ENCODE data around the gene LRPPRC. TPM values are rescaled to one million over a fixed set of nuclear protein-coding genes. Genes with fewer than 3 reads are reported as not detected.

Gene LRPPRC
- total RNA-seq, 2 donors from 2014 or later = 45.9 to 53.1 TPM

DNA sequence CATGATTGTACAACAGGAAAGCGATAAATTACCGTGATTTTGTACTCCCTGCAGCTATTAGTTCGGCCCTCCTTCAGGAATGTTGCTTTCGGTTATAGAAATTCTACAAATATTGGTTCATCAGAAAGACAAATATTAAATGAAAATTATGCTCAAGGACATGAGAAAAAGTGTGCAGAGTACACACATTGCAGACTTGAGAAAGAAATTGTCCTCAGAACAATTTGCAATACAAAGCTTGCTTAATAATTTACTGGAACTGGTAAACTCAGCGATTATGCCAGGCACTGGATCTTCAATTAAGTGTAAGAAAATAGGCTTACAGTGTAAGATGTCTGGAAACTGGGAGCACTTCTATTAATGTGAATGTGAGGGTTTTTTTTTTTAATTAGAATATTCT, 111.1 kb downstream of the LRPPRC start:
- intact Hi-C loops (cut with DNase I) = no loop called here

DNA sequence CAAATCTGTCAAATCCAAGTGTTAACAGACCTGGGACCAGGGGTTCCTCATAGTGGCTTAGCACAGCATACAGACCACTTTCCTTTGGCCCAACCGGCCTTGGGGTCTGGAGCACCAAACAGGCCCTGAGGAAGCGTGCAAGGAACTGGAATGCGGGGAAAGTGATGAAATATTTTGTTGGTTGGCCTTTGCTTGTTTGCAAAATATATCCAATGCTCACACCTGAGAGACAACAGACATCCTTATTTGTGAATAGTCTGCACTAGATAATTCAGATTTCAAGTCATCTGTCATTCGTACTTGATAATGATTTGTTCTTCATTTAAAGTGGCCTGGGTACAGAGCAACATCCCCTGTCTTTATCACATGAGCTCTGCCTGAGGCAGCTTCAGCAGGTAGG, 113.5 kb downstream of the LRPPRC start:
- no peak for DNase-seq (ENCODE audit: low spot score)
- intact Hi-C loops (cut with DNase I) = no loop called here

More for the DNA sequence above, 111.1 kb downstream of the LRPPRC start:
- no peak for DNase-seq (ENCODE audit: low spot score)

DNA sequence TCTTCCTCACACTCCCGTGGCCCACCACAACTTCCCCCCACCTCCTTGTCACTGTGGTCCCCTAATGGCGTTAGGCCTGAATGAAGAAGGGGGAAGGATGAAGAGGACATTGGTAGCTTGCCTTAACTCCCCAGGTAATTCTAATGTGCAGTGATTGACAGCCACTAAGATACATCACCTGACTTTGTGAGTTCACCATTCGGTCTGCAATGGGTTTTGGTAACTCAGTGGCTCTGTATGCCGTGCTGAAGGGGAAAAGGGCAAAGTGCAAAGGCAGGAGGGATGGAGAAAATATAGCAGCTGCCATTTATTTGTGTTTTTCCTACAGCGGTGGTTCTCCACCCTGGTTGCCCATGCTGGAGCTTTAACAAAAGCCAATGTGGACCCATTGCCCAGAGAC, 114.8 kb downstream of the LRPPRC start:
- intact Hi-C loops (cut with DNase I) = no loop called here
- DNase-seq (ENCODE audit: low spot score) = no peak

DNA sequence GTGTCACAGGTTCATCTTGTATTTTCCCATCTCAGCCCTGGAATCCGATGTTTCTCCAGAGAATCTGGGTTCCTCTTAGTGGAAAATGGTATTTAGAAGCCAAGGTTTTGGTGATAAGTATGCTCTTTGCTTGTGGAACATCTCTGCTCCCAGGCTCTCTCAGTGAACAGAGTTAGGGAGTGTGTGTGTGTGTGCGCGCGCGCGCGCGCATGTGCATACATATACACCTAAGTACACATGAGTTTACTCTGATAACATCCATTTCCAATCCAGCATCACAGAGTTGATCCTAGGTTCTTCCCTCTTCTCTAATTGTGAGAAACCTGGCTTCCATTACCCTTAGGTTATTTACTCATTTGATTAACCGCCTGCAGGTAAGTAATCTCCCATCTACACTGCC, 115.3 kb downstream of the LRPPRC start:
- no peak for DNase-seq (ENCODE audit: low spot score)
- intact Hi-C loops (cut with DNase I) = no loop called here

DNA sequence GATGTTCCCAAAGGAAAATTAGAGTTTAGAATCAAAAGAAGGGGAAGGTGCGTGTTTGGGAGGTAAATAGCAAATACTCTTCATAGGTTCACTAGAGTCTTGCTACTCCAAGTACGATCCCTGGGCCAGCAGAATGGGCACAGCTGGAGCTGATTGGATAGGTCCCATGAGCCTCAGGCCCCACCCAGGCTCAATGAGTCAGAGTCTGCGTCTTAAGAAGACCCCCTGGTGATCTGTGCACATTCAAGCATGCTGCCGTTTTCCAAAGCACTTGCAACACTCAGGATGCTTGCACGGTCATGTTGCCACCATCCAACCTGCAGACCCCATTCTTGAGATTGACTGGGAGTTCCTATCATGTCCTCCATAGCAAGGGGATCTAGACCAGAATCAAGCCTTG, 116.5 kb downstream of the LRPPRC start:
- no peak for DNase-seq (ENCODE audit: low spot score)
- intact Hi-C loops (cut with DNase I) = no loop called here

DNA sequence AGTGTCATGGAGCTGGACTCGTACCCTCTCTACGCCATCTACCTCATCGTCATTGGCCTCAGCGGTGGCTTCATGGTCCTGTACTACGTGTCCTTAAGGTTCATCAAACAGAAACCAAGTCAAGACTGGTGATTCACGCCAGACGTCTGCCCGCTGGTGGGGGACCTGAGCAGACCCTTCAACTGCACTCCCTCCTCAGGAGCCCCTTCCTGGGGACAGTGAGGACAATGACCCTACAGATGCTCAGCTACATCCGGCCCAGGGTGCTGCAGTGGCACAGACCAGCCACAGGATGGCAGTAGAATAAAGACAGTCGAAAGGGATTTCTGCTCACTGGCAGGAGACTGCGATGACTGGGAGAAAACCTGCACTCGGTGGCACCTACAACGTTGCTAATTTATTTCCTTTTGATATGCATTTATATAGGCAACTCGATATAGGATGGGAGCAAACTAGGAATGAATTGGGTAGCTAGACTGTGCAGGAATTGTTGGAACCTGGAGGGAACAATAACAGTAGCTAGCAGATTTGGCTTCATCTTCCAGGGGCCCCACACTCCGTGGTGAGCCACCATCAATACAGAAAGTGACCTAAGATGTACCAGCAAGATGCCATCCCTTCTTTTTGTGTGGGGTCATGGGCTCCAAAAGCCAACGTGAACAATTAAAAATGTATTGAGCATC, 117.9 kb downstream of the LRPPRC start:
- intact Hi-C loops (cut with DNase I) = no loop called here
- DNase-seq (ENCODE audit: low spot score) = peak; percentile 83

DNA sequence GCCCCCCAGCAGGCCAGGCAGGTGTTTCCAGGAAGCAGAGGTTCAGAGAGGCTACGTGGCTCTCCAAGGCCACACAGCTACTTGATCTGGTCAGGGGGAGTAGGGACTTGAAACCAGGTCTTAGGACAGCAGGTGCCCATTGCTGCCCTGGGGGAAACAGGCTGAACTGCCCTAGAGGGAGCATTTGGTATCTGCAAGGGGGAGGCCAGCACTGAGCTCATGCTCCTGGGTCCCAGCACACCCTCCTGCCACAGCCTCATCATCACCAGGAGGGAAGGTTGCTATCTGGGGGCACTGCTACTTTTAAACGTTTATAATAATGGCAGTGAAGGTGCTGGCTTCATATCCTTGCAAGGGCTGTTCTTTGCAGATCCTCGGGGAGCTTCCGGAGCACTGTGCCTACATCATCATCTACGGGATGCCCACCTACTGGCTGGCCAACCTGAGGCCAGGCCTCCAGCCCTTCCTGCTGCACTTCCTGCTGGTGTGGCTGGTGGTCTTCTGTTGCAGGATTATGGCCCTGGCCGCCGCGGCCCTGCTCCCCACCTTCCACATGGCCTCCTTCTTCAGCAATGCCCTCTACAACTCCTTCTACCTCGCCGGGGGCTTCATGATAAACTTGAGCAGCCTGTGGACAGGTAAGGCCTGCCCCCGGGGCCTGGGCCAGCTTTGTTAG, 120.9 kb downstream of the LRPPRC start:
- intact Hi-C loops (cut with DNase I) = no loop called here
- DNase-seq (ENCODE audit: low spot score) = peak; percentile 76

DNA sequence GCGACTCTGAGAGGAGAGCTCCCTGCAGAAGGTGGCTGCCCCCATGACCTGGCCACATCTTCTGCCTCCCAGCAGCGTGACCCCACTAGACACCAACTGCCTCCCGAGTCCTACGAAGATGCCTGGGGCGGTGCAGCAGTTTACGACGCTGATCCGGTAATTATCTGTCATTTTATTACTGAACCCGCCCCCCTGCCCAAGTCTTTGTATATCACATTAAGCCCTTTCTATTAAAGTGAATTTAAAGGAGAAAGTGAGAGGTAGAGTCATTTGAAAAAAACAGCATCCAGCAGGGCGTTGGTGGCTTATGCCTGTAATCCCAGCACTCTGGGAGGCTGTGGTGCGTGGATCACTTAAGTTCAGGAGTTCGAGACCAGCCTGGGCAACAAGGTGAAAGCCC, 123.6 kb downstream of the LRPPRC start:
- intact Hi-C loops (cut with DNase I) = no loop called here
- no peak for DNase-seq (ENCODE audit: low spot score)

DNA sequence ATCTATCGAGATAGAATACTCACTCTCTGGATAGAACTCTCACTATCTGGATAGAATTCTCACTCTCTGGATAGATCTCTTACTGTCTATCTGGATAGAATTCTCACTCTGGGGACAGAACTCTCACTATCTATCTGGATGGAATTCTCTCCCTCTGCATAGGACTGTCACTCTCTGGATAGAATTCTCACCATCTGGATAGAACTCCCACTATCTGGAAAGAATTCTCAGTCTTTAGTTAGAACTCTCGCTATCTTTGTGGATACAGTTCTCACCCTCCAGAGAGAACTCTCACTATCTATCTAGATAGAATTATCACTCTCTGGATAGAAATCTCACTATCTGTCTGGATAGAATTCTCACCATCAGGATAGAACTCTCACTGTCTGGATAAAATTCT, 140.5 kb downstream of the LRPPRC start:
- intact Hi-C loops (cut with DNase I) = no loop called here
- DNase-seq (ENCODE audit: low spot score) = no peak

DNA sequence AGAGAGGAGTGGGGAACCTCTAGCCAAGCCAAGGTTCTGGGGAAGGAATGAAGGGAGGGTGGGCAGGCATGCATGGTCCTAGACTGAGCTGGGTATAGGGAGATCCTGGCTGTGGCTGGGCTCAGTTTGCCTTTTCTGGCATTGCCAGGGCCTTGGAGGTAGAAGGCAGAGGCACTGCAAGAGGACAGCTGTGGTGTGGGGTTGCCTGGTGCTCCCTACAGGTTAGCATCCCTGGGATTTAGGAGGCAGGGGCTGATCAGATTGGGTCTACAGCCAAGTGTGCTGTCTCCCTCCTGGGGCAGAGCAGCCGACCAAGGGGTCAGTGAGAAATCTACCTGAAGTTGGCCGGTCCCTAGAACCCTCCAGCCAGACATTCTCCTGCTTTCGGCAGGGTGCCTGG, 141.1 kb downstream of the LRPPRC start:
- intact Hi-C loops (cut with DNase I) = no loop called here

DNA sequence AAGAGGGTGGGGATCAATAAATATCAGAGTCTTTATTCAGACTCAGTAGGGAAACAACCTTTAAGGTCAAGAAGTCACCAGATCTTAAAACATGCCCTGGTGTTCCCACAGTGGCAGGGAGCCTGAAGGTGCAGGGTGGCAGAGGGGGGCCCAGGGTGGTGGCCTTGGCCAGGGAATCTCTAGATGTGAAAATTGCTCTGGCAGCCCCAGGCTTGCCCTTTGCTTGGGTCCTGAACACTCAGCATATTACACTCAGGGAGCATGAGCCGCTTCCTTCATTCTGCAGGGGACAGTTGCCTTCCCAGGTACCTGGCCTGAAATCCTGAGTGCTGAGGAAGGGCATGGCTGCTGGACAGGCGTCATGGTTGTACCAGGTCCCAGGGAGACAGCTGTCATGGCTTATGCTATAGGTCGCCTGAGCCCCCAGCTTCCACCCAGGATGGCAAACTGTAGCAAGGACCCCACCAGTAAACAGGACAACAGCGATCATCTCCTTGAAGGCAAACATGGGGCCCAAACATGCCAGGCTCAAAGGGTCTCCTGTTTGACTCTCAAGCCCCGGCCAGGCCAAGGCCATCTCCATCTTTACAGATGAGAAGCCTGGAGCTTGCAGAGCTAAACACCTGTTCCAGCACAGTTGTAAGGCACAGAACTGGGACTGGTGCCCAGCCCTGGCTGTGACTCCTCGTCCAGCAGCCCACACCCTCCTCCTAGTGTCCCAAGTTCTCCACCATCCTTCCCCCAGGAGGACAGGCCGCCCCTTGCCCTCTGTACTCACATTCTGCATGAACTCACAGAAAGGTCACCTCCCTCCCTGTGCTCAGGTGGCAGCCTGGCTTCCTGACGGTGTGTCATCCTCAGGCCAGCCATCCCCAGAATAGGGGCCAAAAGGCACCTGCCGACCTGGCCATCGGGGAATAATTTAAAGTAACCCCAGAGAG, 142.4 kb downstream of the LRPPRC start:
- intact Hi-C loops (cut with DNase I) = no loop called here
- DNase-seq (ENCODE audit: low spot score) = no peak

More for the DNA sequence above, 141.1 kb downstream of the LRPPRC start:
- no peak for DNase-seq (ENCODE audit: low spot score)

DNA sequence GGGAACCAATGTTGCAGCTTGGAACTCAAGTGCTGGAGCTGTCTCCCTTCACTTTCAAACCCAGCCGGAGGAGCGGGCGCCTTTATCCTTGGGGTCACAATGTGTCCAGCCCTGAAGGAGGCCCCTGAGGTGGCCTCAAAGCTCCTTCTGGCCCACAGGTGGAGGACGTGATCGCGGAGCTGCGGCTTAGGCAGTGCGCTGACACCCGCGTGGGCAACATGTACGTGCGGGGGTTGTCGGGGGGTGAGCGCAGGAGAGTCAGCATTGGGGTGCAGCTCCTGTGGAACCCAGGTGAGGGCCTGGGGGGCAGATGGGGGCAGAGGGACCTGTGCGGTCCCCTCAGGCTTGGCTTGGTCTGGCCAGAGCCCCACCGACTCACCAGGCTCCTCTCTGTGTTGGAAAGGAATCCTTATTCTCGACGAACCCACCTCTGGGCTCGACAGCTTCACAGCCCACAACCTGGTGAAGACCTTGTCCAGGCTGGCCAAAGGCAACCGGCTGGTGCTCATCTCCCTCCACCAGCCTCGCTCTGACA, 143.5 kb downstream of the LRPPRC start:
- intact Hi-C loops (cut with DNase I) = no loop called here
- DNase-seq (ENCODE audit: low spot score) = no peak

DNA sequence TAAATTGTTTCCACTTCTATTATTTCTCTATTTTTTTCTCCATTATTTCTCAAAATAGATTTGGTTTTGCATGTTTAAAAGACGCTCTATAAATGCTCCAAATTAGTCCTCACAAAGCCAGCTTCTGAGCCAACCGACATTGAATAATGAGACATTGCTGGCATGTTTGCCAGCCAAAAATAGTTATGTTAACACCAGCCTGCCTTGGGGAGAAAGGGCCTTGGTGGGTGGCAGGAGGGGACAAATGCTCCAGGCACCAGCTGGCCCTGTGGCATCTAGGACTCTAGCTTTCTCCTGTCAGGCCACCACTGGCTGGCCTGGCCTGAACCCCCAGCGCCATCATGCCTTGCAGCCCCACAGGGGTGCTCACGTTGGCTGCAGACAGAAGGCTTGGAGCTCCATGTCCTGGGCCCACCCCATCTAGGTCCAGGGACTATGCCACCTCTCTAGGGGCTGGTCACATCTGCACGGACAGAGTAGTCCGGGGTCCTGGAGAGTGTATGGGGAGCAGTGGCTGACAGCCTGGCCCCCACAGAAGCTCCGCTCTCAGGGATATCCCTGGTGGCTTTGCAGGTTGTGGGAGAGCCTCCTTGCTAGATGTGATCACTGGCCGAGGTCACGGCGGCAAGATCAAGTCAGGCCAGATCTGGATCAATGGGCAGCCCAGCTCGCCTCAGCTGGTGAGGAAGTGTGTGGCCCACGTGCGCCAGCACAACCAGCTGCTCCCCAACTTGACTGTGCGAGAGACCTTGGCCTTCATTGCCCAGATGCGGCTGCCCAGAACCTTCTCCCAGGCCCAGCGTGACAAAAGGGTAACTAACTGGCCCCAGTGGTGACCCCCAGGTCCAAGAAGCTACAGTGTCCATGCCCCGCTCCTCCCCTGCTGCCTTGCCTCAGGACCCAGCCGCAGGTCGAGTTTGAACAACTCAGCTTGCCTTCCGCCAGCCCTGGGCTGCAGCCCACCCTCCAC, 144.5 kb downstream of the LRPPRC start:
- intact Hi-C loops (cut with DNase I) = no loop called here
- DNase-seq (ENCODE audit: low spot score) = no peak

DNA sequence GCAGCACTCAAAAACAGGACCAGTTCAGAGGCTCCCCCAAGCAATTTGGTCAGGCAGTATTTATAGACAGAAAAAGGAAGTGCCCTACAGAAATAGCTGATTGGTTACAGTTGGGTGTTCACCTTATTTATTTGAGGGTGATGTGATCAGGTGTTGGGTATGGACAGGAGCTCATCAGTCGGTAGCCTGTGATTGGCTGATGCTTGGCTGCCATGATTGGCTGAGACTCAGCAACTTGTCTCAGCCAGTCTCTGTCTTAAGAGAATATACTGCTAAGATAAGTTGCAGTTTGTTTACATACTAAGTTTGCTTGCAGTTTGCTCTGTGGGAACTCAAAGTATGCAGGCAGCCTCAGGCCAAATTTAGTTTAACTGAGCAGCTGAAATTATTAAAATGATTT, 147.6 kb downstream of the LRPPRC start:
- intact Hi-C loops (cut with DNase I) = no loop called here
- no peak for DNase-seq (ENCODE audit: low spot score)

DNA sequence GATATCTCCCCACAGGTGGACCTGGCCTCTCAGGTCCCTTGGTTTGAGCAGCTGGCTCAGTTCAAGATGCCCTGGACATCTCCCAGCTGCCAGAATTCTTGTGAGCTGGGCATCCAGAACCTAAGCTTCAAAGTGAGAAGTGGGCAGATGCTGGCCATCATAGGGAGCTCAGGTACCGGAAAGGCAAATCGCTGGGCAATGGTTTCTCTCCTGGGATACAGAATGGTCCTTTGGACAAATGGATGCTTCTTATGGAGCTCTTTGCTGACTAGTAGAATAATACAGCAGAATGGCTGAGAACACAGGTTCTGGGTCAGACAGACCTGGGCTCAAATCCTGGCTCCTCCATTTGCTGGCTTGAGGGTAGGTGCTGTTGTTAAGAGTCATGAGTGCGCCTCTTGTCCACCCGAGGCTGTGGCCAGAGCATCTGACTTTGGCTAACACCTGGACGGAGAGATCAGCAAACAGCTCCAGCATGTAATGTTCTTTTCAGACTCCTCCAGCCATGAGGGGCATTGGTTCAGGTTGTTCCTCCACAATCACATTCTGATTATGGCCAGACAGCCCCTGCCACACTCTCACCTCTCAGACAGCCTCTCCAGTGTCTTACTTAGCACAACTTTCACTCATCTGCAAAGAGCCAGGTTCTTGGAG, 149.5 kb downstream of the LRPPRC start:
- no peak for DNase-seq (ENCODE audit: low spot score)
- intact Hi-C loops (cut with DNase I) = no loop called here

DNA sequence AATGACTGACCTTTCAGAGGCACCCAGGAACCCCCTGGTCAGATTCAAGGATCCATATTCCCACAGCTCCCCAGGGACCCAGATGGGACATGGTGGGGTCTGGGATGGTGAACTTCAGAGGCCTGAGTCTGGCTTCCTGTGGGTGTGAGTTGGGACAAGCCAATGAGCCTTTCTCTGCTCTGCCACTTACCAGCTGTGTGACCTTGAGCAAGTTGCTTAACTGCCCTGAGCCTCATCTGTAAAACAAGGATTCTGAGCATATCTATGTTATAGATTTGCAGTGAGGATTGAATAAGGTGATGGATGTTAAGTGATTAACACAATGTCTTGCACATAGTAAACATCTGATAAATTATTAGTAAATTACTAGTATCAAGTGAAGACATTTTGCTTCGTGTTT, 150.6 kb downstream of the LRPPRC start:
- intact Hi-C loops (cut with DNase I) = no loop called here
- DNase-seq (ENCODE audit: low spot score) = no peak

DNA sequence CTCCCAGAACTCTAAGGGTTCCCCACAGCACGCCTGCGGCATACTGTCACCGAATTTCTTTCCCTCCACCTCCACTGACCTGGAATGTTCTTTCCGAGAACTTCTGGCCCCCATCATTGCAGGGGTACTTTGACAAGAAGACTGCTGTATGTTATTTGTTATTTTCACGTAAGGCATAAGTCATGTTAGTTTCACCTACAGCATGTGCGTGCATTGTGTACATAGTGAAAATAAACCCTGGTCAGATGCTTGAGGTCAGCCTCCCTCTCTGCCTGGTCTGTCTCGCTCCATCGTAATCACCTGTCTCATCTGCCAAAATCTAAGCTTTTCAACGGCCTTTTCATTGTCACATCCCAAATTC, 152.9 kb downstream of the LRPPRC start:
- intact Hi-C loops (cut with DNase I) = no loop called here
- DNase-seq (ENCODE audit: low spot score) = no peak

All from posterior vena cava (tissue), 2 donors.